Raji (cell line): ENCODE data around the gene TMEM151B.

Experiments used
- POLR2A ChIP-seq: IDR thresholded peaks from 2 replicates; pipeline ENCODE4 v1.6.1; 2011; ENCODE audit warnings: low read depth, low read length, control low read depth; ENCODE audit not compliant: insufficient read depth

Gene TMEM151B

GRCh38 chr6:44269921-44270525, at the start of gene TMEM151B:
Gene TMEM151B (plus strand): TSS chr6:44270450. CDS start chr6:44270743, 293 bp downstream.
- TF ChIP-seq POLR2A: no peak

DNA sequence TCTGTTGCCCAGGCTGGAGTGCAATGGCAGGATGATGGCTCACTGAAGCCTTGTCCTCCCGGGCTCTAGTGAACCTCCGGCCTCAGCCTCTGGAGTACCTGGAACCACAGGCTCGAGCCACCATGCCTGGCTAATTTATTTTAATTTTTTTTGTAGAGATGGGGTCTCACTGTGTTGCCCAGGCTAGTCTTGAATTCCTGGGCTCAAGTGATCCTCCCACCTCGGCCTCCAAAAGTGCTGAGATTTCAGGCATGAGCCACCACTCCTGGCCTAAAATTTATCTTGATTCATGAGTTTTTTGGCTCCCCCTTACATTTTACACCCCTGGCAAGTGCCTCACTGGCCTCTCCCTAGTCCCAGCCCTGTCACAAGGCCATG, 49.3 kb upstream of the TMEM151B start:
- TF ChIP-seq POLR2A: no peak

GRCh38 chr6:44221291-44221960, 48.8 kb upstream of the TMEM151B start:
- TF ChIP-seq POLR2A: peak; percentile 51

GRCh38 chr6:44221961-44222335, 48.3 kb upstream of the TMEM151B start:
- no peak for TF ChIP-seq POLR2A

DNA sequence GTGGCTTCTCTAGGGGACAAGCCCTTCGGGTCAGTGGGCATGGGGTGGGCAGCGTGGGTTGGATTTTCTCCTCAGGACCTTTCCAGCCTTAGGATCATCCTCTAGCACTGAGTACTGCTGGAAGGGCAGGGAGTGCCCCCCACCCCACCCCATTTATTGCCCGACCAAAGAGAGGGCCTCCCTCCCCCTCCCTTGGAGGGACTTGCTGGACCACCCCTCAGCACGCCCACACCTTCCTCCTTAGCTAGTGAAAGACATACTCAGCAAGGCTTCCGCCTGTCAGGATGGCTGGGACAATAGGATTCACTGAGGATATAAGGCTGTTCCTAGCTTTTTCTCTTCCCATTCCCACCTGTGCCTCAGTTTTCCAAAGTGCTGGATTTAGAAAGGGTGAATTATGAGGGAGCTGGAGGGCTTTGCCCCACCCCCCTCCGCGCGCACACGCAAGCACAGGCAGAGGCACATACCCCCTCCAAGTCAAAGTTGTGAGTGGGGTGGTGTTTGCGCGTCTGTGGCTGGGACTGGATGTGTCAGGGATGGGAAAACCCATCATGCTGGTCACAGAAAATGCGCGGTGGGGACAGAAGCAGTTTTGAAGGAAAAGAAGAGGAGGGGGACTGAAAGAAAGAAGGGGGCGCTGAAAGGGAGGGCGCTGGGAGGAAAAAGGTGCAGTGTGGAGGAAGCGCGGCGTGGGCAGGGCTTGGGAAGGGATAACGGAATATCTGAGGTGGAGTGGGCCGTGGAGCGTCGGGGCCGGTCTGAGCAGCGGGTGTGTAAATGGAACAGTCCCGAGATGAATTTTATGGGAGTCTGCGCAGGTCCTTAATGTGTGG, 47.5 kb upstream of the TMEM151B start:
- no peak for TF ChIP-seq POLR2A

GRCh38 chr6:44223319-44224028, 46.8 kb upstream of the TMEM151B start, which contains the start of gene SLC29A1:
Gene SLC29A1 (plus strand): TSS chr6:44223595. CDS start chr6:44227314, 3,719 bp downstream.
- TF ChIP-seq POLR2A: peak; percentile 93

DNA sequence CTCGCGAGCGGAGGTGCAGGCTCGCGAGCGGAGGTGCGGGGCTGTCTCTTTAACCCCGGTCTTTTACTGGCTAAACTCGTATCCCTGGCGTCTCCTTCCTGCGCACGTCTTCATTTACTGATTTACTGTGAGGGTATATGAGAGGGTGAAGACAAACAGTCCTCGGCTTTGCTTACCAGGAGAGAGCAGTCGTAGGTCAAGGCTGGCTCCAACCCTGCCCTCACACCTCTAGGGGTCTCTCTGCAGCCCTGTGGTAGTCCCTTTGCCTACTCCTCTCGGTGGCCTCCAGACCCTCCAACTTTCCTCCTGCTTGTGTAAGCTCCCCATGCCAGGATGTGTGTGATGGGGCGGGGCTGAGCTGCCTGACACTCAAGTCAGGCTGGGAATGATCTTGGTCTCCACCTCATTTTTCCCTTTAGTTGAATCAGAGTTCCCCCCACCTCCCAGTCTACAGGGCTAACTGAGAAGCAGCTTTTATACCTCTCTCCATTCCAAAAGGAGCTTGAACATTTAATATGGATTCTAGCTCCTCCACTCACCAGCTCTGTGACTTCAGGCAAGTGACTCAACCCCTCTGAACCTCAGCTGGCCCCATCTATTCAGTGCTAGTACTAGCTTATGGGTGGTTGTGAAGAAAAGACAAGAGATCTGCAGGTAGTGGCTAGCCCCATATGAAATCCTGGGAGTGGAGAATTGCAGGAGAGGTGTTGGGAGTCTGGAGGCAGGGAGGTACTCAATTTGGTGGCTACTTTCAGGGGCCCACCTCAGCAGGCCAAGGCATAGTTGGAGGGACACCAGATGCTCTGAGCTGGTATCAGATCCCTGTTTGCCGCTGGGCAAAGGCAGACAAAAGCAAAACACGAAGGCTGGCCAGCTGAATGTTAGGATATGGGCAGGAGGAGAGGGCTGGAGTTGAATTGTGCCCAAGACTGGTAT, 46.0 kb upstream of the TMEM151B start:
- TF ChIP-seq POLR2A: no peak; the same call in 1 of the 2 replicates

DNA sequence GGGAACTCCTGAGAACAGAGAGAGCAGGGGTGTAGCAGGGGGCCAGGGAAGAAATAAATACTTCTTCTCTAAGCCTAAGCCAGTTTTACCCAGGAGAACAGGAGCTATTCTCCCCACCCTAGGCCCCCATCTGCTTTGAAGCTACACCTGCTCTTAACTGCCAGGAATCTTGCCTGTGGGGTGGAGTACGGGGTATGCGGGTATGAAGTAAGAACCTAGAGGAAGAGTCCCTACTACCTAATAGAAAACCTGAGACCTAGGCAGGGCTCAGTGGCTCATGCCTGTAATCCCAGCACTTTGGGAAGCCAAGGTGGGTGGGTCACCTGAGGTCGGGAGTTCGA, 45.3 kb upstream of the TMEM151B start:
- TF ChIP-seq POLR2A: no peak

GRCh38 chr6:44225579-44226325, 44.5 kb upstream of the TMEM151B start:
- no peak for TF ChIP-seq POLR2A

- no peak for TF ChIP-seq POLR2A
Observed at GRCh38 chr6:44226368-44227147, 43.7 kb upstream of the TMEM151B start.

- no peak for TF ChIP-seq POLR2A
Observed at GRCh38 chr6:44227148-44227793, 43.0 kb upstream of the TMEM151B start.

- no peak for TF ChIP-seq POLR2A
Observed at GRCh38 chr6:44228031-44228430, 42.2 kb upstream of the TMEM151B start.

DNA sequence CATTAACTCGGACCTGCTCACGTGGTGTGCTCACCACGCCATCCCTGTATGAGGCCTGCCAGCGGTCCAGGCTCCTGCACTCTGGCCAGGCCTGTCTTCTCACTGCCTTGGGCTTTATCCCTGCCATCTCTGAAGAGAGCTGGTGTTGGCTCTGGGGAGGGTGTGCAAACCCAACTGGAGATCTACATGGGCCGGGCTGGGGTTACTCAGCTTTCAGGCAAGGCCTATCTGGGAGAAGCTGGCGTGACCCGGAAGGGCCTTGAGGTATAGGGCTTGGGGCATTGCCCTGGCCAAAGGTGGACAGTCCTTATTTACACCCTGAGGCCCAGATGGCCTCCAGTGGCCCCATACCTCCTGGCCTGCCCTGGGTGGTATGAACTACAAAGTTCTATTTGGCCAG, 41.8 kb upstream of the TMEM151B start:
- TF ChIP-seq POLR2A: no peak

DNA sequence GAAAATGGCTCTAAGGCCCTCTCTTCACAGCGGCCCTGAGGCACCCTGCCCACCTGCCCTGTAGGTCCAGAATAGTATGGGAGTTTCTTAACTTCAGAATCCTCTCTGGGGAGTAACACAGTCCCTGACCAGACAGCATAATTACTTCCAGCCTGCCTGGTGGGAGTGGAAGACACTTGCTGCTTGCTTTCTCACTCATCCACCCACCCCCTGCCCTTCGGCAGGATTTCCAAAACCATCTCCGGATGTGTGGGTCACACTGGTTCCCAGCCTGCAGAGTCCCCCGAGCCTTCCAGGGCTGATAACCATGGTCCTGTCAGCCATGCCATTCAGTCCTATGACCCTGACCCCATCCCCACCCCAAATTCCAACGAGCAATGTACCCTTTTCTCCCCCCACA, 41.4 kb upstream of the TMEM151B start:
- no peak for TF ChIP-seq POLR2A
